ENCODE data around the gene MAGEA1. TPM values are rescaled to one million over a fixed set of nuclear protein-coding genes. Genes with fewer than 3 reads are reported as not detected.
"Not testable (repeated sequence)": the region's sequence is repeated elsewhere in the genome, so short reads cannot be mapped to it uniquely, and the experiment has no call there.

Gene MAGEA1
- total RNA-seq: not detected in 2 replicates
- not detected for total RNA-seq (2013)
- not detected in 2 replicates for polyA plus RNA-seq
- not detected in 2 replicates for polyA minus RNA-seq

- H3K4me1 ChIP-seq (ENCODE audit: control insufficient read depth in 2 of 2, insufficient read depth in 2 of 2, low read length in 2 of 2): no peaks in the 10 kb centered on the region
- H3K27me3 ChIP-seq (replicated peaks in 1 of 4; ENCODE audit: control extremely low read depth in 1 of 4, control insufficient read depth in 3 of 4, insufficient read depth in 4 of 4, low read length in 3 of 4): no peaks in the 10 kb centered on the region
- H3K9ac ChIP-seq (ENCODE audit: low read length): no peak within 1 kb of the TSS
- Mint-ChIP-seq H3K27ac (no peak within 1 kb of the TSS), H3K4me3 (no peak within 1 kb of the TSS), H3K4me1 (no peaks in the 10 kb centered on the region), H3K27me3 (no peaks in the 10 kb centered on the region), H3K9me3 (ENCODE audit: insufficient read depth) (no peaks in the 10 kb centered on the region)
- no peak for TF ChIP-seq EZH2 (IDR thresholded peaks at IDR 0.05; ENCODE audit: borderline replicate concordance, insufficient read depth, low read depth, low read length, poor library complexity, severe bottlenecking)
- TF ChIP-seq, protein P1, sequence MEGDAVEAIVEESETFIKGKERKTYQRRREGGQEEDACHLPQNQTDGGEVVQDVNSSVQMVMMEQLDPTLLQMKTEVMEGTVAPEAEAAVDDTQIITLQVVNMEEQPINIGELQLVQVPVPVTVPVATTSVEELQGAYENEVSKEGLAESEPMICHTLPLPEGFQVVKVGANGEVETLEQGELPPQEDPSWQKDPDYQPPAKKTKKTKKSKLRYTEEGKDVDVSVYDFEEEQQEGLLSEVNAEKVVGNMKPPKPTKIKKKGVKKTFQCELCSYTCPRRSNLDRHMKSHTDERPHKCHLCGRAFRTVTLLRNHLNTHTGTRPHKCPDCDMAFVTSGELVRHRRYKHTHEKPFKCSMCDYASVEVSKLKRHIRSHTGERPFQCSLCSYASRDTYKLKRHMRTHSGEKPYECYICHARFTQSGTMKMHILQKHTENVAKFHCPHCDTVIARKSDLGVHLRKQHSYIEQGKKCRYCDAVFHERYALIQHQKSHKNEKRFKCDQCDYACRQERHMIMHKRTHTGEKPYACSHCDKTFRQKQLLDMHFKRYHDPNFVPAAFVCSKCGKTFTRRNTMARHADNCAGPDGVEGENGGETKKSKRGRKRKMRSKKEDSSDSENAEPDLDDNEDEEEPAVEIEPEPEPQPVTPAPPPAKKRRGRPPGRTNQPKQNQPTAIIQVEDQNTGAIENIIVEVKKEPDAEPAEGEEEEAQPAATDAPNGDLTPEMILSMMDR (IDR thresholded peaks at IDR 0.05): no peak
- intact Hi-C loops (cut with micrococcal nuclease): no loop called here
- no peak within 1 kb of the TSS for H3K4me2 ChIP-seq (replicated peaks; ENCODE audit: low read depth, low read length, poor library complexity, severe bottlenecking)
- H4K20me1 ChIP-seq (ENCODE audit: control insufficient read depth, insufficient read depth, low read length, poor library complexity, severe bottlenecking): no peaks in the 10 kb centered on the region
- DNase-seq: no peak
- no peak within 1 kb of the TSS for H3K4me3 ChIP-seq (ENCODE audit: control extremely low read depth in 1 of 5, extremely low read depth in 1 of 5, insufficient read depth in 1 of 5, low read depth in 2 of 5, low read length in 4 of 5)
- no peaks in the 10 kb centered on the region for H3K79me2 ChIP-seq (ENCODE audit: control insufficient read depth, insufficient read depth, low read length)
- ChIA-PET POLR2A (no interaction called here), CTCF (no interaction called here)
- H2AFZ ChIP-seq (ENCODE audit: insufficient read depth, low read depth, low read length, poor library complexity, severe bottlenecking): no peak within 1 kb of the TSS
- H3K9me3 ChIP-seq (ENCODE audit: control extremely low read depth in 1 of 3, control insufficient read depth in 2 of 3, insufficient read depth in 1 of 3, low read length in 2 of 3): no peaks in the 10 kb centered on the region
- ATAC-seq (ENCODE audit: low read depth): no peak
- WGBS (ENCODE audit: insufficient coverage): 100% methylated on average over 1 of the region's 19 CpGs
- no peaks in the 10 kb centered on the region for H3K36me3 ChIP-seq (replicated peaks in 1 of 2; ENCODE audit: control extremely low read depth in 1 of 2, control insufficient read depth in 1 of 2, extremely low read depth in 1 of 2, insufficient read depth in 2 of 2, low read length in 1 of 2)
- H3K27ac ChIP-seq (ENCODE audit: low read length in 2 of 2): no peak within 1 kb of the TSS
Observed at GRCh38 chrX:153179131-153179530, at the start of gene MAGEA1. Gene MAGEA1, plus strand, starts transcription at chrX:153179284. Its CDS starts 3,106 bp downstream, at chrX:153182390.

- no CpG with 5 or more reads among the region's 12 CpGs for WGBS (ENCODE audit: insufficient coverage)
- H3K27me3 ChIP-seq (replicated peaks in 1 of 4; ENCODE audit: control extremely low read depth in 1 of 4, control insufficient read depth in 3 of 4, insufficient read depth in 4 of 4, low read length in 3 of 4); H3K36me3 ChIP-seq (replicated peaks in 1 of 2; ENCODE audit: control extremely low read depth in 1 of 2, control insufficient read depth in 1 of 2, extremely low read depth in 1 of 2, insufficient read depth in 2 of 2, low read length in 1 of 2); H3K4me3 ChIP-seq (ENCODE audit: control extremely low read depth in 1 of 5, extremely low read depth in 1 of 5, insufficient read depth in 1 of 5, low read depth in 2 of 5, low read length in 4 of 5); H3K4me2 ChIP-seq (replicated peaks; ENCODE audit: low read depth, low read length, poor library complexity, severe bottlenecking); intact Hi-C loops (cut with micrococcal nuclease); DNase-seq; H3K4me1 Mint-ChIP-seq; CTCF ChIA-PET; H3K79me2 ChIP-seq (ENCODE audit: control insufficient read depth, insufficient read depth, low read length); H4K20me1 ChIP-seq (ENCODE audit: control insufficient read depth, insufficient read depth, low read length, poor library complexity, severe bottlenecking); H3K9ac ChIP-seq (ENCODE audit: low read length); H3K9me3 ChIP-seq (ENCODE audit: control extremely low read depth in 1 of 3, control insufficient read depth in 2 of 3, insufficient read depth in 1 of 3, low read length in 2 of 3); H3K27ac Mint-ChIP-seq; POLR2A ChIA-PET; ATAC-seq (ENCODE audit: low read depth); H3K27ac ChIP-seq (ENCODE audit: low read length in 2 of 2); H3K4me1 ChIP-seq (ENCODE audit: control insufficient read depth in 2 of 2, insufficient read depth in 2 of 2, low read length in 2 of 2); H3K9me3 Mint-ChIP-seq (ENCODE audit: insufficient read depth); H3K27me3 Mint-ChIP-seq; H3K4me3 Mint-ChIP-seq; H2AFZ ChIP-seq (ENCODE audit: insufficient read depth, low read depth, low read length, poor library complexity, severe bottlenecking): not testable (repeated sequence)
Observed at GRCh38 chrX:153132924-153133323, 46.2 kb upstream of the MAGEA1 start.

DNA sequence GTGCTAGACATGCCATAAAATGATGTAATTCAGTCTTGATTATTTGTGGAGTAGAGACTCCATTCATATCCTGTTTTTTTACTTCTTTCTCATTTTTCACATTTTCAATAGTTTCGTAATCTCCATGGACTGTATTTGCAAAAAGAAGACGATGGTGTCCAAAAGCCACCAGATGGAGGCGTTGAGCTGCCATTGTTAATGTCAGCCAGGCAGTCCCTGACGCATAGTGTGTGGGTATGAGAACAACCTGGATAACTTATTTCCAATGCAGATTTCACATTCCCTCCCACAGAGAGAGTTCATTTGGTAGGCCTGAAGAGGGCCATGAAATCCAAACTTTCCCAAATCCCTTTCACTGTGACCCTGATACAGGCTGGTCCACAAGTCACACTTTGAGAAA lies 40.0 kb upstream of the MAGEA1 start:
- H3K9me3 Mint-ChIP-seq (ENCODE audit: insufficient read depth); POLR2A ChIA-PET; H3K4me1 Mint-ChIP-seq; DNase-seq; H3K9ac ChIP-seq (ENCODE audit: low read length); H2AFZ ChIP-seq (ENCODE audit: insufficient read depth, low read depth, low read length, poor library complexity, severe bottlenecking); H3K4me3 ChIP-seq (ENCODE audit: control extremely low read depth in 1 of 5, extremely low read depth in 1 of 5, insufficient read depth in 1 of 5, low read depth in 2 of 5, low read length in 4 of 5); H3K4me1 ChIP-seq (ENCODE audit: control insufficient read depth in 2 of 2, insufficient read depth in 2 of 2, low read length in 2 of 2); H3K27me3 ChIP-seq (replicated peaks in 1 of 4; ENCODE audit: control extremely low read depth in 1 of 4, control insufficient read depth in 3 of 4, insufficient read depth in 4 of 4, low read length in 3 of 4); H4K20me1 ChIP-seq (ENCODE audit: control insufficient read depth, insufficient read depth, low read length, poor library complexity, severe bottlenecking); H3K4me2 ChIP-seq (replicated peaks; ENCODE audit: low read depth, low read length, poor library complexity, severe bottlenecking); CTCF ChIA-PET; H3K79me2 ChIP-seq (ENCODE audit: control insufficient read depth, insufficient read depth, low read length); H3K27me3 Mint-ChIP-seq; H3K9me3 ChIP-seq (ENCODE audit: control extremely low read depth in 1 of 3, control insufficient read depth in 2 of 3, insufficient read depth in 1 of 3, low read length in 2 of 3); H3K36me3 ChIP-seq (replicated peaks in 1 of 2; ENCODE audit: control extremely low read depth in 1 of 2, control insufficient read depth in 1 of 2, extremely low read depth in 1 of 2, insufficient read depth in 2 of 2, low read length in 1 of 2); H3K4me3 Mint-ChIP-seq; intact Hi-C loops (cut with micrococcal nuclease); H3K27ac ChIP-seq (ENCODE audit: low read length in 2 of 2); ATAC-seq (ENCODE audit: low read depth); H3K27ac Mint-ChIP-seq: not testable (repeated sequence)
- WGBS (ENCODE audit: insufficient coverage): no CpG with 5 or more reads among the region's 4 CpGs

Measured in B cell (primary cell).